ENCODE measurements around the gene TLE4.

DNA sequence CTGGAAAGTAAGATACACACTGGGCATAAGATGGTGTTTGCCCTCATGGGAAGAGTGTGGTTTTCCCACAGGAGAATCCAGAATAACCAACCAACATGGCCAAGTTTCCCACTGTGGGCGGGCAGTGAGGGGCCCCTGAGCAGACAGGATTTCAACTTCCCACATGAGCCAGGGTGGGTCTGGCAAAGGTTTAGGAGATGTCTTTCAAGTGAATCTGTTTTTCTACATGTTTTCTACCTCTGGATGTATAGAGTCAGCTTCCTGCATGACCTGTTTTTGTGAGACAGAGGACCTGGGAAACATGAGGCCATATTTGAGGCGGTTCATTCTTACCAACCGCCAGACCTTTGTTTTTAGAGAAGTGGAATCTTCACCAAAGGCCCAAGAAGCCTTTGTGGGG is 100.5 kb downstream of the TLE4 start:
- TF ChIP-seq PRPF4 (IDR thresholded peaks at IDR 0.05; ENCODE audit: low read depth, low read length, poor library complexity, severe bottlenecking) (no peak), CAMTA2 (CRISPR knock-in tag; IDR thresholded peaks at IDR 0.05; ENCODE audit: borderline replicate concordance) (no peak), MYC (CRISPR knock-in tag; IDR thresholded peaks at IDR 0.05; ENCODE audit: borderline replicate concordance) (no peak), FOSL1 (CRISPR knock-in tag; IDR thresholded peaks at IDR 0.05; ENCODE audit: borderline replicate concordance) (no peak), CREM (IDR thresholded peaks at IDR 0.05) (no peak), CREM (CRISPR knock-in tag; IDR thresholded peaks at IDR 0.05) (no peak), YEATS4 (CRISPR knock-in tag; IDR thresholded peaks at IDR 0.05; ENCODE audit: borderline replicate concordance) (no peak)
- TF ChIP-seq, protein P1, sequence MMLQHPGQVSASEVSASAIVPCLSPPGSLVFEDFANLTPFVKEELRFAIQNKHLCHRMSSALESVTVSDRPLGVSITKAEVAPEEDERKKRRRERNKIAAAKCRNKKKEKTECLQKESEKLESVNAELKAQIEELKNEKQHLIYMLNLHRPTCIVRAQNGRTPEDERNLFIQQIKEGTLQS (CRISPR knock-in tag; IDR thresholded peaks at IDR 0.05) = no peak
- TF ChIP-seq, protein P2, sequence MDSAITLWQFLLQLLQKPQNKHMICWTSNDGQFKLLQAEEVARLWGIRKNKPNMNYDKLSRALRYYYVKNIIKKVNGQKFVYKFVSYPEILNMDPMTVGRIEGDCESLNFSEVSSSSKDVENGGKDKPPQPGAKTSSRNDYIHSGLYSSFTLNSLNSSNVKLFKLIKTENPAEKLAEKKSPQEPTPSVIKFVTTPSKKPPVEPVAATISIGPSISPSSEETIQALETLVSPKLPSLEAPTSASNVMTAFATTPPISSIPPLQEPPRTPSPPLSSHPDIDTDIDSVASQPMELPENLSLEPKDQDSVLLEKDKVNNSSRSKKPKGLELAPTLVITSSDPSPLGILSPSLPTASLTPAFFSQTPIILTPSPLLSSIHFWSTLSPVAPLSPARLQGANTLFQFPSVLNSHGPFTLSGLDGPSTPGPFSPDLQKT (CRISPR knock-in tag; IDR thresholded peaks at IDR 0.05; ENCODE audit: borderline replicate concordance) = no peak
- TF ChIP-seq, protein P3, sequence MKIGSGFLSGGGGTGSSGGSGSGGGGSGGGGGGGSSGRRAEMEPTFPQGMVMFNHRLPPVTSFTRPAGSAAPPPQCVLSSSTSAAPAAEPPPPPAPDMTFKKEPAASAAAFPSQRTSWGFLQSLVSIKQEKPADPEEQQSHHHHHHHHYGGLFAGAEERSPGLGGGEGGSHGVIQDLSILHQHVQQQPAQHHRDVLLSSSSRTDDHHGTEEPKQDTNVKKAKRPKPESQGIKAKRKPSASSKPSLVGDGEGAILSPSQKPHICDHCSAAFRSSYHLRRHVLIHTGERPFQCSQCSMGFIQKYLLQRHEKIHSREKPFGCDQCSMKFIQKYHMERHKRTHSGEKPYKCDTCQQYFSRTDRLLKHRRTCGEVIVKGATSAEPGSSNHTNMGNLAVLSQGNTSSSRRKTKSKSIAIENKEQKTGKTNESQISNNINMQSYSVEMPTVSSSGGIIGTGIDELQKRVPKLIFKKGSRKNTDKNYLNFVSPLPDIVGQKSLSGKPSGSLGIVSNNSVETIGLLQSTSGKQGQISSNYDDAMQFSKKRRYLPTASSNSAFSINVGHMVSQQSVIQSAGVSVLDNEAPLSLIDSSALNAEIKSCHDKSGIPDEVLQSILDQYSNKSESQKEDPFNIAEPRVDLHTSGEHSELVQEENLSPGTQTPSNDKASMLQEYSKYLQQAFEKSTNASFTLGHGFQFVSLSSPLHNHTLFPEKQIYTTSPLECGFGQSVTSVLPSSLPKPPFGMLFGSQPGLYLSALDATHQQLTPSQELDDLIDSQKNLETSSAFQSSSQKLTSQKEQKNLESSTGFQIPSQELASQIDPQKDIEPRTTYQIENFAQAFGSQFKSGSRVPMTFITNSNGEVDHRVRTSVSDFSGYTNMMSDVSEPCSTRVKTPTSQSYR (CRISPR knock-in tag; IDR thresholded peaks at IDR 0.05; ENCODE audit: borderline replicate concordance) = no peak

All from HepG2 (cell line).